Measurements from ENCODE around the gene CALHM1.

DNA sequence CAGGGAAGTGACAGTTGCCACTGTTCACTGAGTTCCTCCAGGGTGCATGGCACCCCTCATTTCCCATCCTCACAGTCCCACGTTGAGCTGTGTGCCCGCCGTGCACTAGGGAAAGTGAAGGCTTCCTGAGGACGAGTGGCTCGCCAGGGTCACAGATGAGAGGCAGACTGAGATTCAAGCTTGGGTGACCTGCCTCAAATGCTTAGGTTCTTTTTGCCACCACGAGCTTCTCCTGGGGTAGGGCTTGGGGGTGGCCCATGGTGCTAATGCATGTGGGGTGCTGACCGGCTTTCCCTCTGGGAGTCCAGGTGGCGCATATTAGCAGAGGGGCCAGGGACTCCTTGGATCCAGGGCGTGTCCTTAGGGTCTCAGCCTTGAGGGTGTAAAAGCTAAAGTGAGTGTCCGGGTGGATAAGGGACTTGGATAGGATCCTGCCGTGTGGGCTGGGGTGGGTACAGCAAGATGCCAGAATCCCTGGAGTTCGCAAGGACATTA, 8.5 kb downstream of the CALHM1 start:
- no peak for TF ChIP-seq EZH2 (IDR thresholded peaks at IDR 0.05; ENCODE audit: insufficient read depth, poor library complexity, severe bottlenecking)
- no peak for TF ChIP-seq EZH2phosphoT487 (IDR thresholded peaks at IDR 0.05; ENCODE audit: insufficient read depth, low read depth)
